ENCODE measurements around the gene IFIT1.
"Not testable (repeated sequence)": the region's sequence is repeated elsewhere in the genome, so short reads cannot be mapped to it uniquely, and the experiment has no call there.

IFIT1 gene

GRCh38 chr10:89364531-89364930, 27.9 kb upstream of the IFIT1 start:
- DNase-seq (ENCODE audit: low read depth in 2 of 2) = no peak

GRCh38 chr10:89367529-89367928, 24.9 kb upstream of the IFIT1 start:
- no peak for DNase-seq (ENCODE audit: low read depth in 2 of 2)

- no peak for DNase-seq (ENCODE audit: low read depth in 2 of 2)
These were observed 24.3 kb upstream of the IFIT1 start for GRCh38 chr10:89368129-89368528.

DNA sequence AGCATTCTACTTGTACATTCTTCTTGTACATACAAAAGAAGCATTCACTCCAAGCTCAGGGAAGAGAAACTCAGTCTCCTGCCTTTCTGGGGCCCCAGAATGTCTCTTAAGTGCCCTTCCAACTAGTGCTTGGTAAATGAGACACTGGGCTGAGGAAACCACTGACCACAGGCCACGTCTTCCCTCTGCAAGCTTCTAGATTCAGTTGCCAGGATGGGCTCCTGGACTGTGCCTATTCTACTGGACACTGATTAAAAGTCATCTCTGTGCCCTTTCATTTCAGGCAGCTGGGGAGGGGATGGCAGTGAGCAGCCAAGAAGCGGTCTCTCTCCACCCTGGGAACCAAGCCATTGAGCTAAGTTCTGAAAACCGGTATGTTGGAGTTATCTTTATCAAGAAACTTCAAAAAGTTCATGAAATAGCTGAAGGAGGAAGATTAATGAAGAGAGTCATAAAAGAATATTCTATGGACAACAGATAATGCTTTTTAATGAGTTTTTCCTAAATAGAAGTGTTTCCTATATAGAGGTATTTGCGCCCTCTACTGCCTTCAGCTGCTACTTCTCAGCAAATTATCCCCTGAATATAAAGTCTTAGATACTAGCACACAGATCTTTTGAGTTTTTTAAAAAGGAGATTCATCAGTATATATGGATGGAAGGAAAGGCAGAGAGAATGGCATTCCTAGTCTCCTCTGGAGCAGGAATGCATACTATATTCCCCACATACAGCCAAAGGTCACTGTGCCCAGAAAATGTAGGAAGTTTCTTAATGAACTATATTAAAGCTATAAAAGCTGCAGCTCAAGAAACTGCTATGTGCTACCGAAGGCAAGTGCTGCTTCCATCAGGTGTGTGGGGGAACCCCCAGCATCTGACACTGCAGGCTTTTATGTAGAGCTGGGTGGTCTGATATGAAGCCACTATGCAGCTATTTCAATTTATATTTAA, 23.0 kb upstream of the IFIT1 start:
- DNase-seq (ENCODE audit: low read depth in 2 of 2) = no peak

DNA sequence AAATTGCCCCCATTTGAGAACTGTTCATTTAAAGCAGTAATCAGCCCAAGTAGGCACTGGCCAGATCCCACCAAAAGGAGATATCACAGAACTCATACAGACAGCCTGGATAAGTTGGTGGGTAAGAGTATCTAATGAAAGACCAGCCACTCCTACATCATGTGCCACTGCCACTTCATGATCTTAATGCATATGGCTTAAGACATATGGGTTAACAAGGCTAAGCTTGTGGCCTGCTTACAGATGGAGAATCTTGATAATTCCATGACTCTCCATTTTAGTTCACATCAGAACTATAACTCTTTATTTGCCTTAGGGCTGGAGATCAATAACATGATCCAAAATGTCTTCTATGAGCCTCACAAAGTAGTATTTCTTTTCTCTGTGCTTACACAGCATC, 21.3 kb upstream of the IFIT1 start:
- DNase-seq (ENCODE audit: low read depth in 2 of 2) = no peak

- DNase-seq (ENCODE audit: low read depth in 2 of 2) = no peak
These were observed 20.4 kb upstream of the IFIT1 start for GRCh38 chr10:89371987-89372386.

GRCh38 chr10:89373916-89374711, 18.3 kb upstream of the IFIT1 start:
- DNase-seq (ENCODE audit: low read depth in 2 of 2) = no peak

DNA sequence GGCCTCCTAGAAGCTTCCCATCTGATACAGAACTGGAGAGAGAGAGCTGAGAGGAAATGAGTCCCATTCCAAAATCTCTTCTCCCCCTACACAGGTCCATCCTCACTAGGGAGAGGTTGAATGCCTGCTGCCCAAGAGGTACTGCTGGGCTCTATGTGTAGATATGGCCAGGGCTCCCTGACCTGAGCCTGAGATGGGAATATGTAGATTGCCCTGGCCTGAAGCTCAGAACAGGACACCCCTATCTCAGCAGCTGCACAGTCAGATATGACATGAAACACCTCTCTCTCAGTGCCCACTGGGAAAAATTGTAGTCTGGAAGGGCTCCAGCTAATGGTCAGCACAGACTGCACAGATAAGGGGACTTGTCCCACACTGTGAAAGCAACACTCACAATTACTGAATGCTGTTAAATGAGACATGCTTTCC, 17.7 kb upstream of the IFIT1 start:
- DNase-seq (ENCODE audit: low read depth in 2 of 2) = no peak

- no peak for DNase-seq (ENCODE audit: low read depth in 2 of 2)
These were observed 14.5 kb upstream of the IFIT1 start, which contains the start of gene IFIT1B for GRCh38 chr10:89377705-89378637. Gene IFIT1B, plus strand, starts transcription at chr10:89378056. Its CDS starts 80 bp downstream, at chr10:89378136.

- DNase-seq (ENCODE audit: low read depth in 2 of 2) = no peak
These were observed 13.3 kb upstream of the IFIT1 start for GRCh38 chr10:89379103-89379502.

DNA sequence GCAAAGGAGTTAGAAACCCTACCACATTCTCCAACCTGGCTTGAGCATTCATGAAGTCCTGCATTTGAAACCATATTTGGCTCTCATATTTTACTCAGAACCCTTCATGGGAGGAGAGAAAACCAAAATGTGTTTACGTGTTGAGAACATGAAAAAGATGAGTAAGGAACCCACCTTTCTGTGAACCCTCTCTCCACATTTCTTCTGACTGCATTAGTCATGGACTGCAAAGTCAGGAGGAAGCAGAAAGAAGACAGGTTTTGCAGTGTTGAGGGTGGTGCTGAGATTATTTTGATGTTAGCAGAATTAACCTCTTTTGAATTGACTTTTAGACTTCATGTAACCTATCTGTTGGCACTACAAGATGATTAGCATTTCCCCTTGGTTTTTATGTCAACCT, 9.7 kb upstream of the IFIT1 start:
- no peak for DNase-seq (ENCODE audit: low read depth in 2 of 2)

DNA sequence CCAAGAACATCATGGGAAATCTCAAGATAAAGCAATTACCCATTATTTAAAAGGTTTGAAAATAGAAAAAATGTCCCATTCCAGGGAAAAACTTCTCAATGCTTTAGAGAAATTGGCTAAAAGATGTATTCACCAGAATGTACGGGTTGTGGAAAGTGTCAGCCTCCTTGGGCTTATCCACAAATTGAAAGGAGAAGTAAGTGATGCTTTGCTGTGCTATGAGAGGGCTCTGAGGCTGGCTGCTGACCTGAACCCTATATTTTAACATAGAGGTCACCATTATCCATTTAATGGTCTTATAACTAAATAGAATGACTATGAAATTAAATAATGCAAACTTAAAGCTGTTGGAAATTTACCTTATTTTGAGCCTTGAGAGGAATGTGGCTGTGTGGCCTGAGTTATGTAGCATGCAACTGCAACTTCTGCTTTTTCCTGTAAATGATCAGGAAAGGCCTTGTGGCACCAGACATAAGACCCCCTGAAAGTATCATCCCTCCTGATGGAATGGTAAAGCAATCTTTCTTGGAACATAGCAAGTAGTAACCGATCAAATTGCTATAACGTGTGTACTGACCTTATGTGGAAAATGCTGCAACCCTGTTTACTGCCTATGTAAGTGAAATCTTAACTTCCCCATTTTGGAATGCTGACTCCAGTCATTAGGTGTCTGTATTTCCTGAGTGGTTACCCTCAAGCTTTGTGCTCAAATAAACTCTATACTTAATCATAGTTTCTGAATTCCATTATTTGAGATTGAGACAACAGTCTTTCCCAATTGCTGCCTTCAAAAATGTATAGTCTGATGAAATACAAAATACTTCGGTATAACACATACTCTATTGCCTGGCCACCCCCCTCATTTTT, 7.7 kb upstream of the IFIT1 start:
- no peak for DNase-seq (ENCODE audit: low read depth in 2 of 2)

GRCh38 chr10:89388806-89389205, 3.6 kb upstream of the IFIT1 start:
- DNase-seq (ENCODE audit: low read depth in 2 of 2) = no peak

- DNase-seq (ENCODE audit: low read depth in 2 of 2) = no peak
These were observed 3.2 kb upstream of the IFIT1 start for GRCh38 chr10:89389254-89389653.

GRCh38 chr10:89390476-89391225, 1.8 kb upstream of the IFIT1 start:
- no peak for DNase-seq (ENCODE audit: low read depth in 2 of 2)

DNA sequence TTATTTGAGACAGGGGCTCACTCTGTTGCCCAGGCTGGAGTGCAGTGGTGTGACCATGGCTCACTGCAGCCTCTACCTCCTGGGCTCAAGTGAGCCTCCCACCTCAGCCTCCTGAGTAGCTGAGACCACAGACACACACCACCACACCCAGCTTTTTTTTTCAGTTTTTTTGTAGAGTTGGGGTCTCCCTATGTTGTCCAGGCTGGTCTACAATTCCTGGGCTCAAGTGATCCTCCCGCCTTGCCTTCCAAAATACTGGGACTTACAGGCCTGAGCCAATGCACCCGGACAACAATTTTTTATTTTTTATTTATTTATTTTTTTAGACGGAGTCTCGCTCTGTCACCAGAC, 1.2 kb upstream of the IFIT1 start:
- not testable (repeated sequence) for DNase-seq (ENCODE audit: low read depth in 2 of 2)

DNA sequence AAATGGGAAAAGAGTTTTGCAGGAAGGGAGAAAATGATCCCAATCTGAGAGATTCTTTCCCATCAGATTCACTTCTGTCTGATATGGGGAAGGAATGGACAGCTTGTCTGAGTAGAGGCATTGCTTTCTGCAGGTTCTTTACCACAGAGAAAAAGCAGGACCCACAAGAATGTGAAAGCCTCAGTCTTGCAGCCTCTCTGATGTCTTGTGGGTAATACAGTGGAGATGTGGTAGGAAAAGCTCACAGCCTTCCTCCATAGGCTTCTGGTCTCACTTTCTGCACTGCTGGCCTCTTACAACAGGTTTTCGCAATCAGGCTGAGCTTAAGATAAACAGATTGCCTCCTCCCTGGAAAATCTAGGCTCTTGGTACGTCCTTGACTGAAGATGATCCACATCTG, 551 bp downstream of the IFIT1 start:
- no peak for DNase-seq (ENCODE audit: low read depth in 2 of 2)

- DNase-seq (ENCODE audit: low read depth in 2 of 2) = no peak
These were observed 1.5 kb downstream of the IFIT1 start for GRCh38 chr10:89393898-89394297.

DNA sequence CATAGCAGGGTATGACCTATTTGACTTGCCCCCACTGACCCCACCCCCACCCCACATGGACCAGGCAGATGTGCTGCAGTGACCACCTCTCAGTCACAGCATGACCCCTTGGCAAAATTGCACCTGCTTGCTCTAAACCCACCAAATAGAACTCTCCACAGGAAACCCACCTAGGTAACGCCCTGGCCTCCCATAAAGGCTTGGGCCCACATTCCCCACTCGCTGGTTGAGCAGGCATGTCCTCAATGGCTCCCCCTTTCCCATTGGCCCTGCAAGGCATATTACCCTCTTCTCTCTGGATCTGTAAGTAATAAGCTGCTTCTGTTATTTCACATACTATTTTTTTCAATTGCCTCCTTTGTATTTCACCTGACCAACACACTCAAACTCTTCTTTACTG, 2.7 kb downstream of the IFIT1 start:
- DNase-seq (ENCODE audit: low read depth in 2 of 2) = no peak

Measured in stimulated activated CD8-positive, alpha-beta memory T cell treated with anti-CD3 and anti-CD28 coated beads, Interleukin-2, amount 100 ng/mL, for 48 hours (primary cell).